Subcutaneous adipose tissue (tissue), 4 donors: ENCODE results near the gene GDAP2. TPM values are rescaled to one million over a fixed set of nuclear protein-coding genes. Genes with fewer than 3 reads are reported as not detected.

Experiments
- CTCF ChIP-seq: fragments of 450-650 bp; IDR thresholded peaks from one replicate; pipeline ENCODE4 v1.5.1; 2016; ENCODE audit warnings: low read depth, mild to moderate bottlenecking, control low read depth, antibody characterized with exemption, moderate library complexity
- total RNA-seq, 4 donors: library from RNA; depleted of rRNA; stranded (reverse); fragments of >200 nt; gene quantifications; one replicate each; pipeline ENCODE4 v1.1.0, GENCODE V29; 2016

The GDAP2 gene
- total RNA-seq, 4 donors from 2014 or later, result 31.0 to 47.6 (median 34.3) TPM

DNA sequence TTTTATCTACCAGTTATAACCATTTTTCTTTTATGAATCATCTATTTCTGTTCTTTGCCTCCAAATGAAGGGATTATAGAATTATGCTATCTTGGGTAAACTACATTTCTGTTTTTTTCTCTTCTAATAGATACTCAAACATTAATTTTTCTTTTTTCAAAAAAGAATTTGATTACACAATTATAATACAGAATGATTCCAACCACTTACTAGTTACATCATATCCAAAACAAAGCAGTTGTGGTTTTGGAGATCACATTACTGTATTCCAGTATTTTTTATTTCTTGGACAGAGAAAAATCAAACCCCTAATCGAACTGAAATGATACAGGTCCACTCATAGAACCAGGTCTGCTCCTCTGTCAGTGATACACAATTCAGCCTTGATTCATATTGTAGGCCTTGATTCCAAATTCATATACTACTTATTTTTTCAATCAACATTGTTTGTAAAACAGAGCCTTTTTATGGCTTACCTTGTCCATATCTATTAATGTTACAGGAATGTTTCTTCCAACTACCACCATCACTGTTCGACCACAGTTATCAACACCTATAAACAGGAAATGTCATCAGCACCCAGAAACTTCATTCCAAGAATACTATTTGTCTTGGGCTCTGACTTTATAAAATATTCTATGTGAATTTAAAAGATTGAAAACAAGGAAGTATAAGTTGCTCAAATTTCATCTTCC is 43.2 kb downstream of the GDAP2 start:
- no peak for TF ChIP-seq CTCF

DNA sequence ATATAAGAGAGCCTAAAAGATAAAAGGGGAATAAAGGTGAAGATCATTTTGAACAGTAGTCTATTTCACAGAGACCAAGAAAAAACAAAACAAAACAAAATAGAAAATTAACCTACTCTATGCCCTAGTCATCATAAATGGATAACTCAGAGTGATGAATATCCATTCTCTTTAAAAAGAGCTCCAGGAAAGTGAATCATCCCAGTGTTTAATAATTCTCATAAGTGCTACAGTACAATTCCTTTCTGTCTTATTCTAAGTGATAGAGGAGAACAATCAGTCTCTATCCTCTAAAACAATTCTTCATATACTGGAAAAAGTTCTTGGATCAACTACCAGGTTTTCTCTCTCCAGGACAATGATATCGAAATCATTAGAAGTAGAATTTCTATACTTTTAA is 45.8 kb downstream of the GDAP2 start:
- TF ChIP-seq CTCF, result no peak

DNA sequence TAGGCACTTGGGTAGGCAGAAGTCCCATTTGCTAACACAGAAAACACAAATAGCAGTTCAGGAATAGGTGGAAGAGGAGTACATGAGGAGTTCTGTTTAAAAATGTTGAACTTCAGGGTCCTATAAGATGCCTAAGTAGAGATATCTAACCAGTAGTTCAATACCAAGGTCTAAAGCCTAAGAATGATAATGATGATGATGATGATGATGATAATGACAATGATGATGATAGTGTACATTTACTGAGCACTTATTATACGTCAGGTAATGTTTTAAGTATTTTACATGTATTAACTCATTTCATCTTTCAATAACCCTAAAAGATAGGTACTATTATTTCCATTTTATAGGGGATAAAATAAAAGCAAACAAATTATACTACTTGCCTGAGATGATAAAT is 50.1 kb downstream of the GDAP2 start:
- TF ChIP-seq CTCF, result no peak

GRCh38 chr1:117877823-117878222 is 51.6 kb downstream of the GDAP2 start:
- TF ChIP-seq CTCF, result no peak

DNA sequence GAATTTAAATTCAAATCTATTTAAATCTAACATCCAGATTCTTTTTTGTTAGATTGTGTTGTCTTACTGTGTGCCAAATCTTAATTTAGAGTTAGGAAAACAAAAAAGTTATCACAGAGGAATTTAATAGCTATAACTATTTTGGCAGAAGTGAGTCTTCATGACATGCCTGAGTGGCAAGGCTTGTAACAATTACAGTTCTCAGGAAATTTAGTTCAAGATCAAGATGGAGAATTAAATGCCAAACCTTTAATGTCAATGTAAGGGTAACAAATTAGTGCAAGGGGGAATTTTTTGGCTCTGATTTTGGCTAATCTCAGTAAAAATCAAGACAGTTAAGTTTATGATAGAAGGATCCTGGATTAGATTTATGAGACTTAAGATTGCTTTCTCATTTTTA is 58.4 kb downstream of the GDAP2 start:
- TF ChIP-seq CTCF, result no peak

GRCh38 chr1:117861694-117862093 is 67.7 kb downstream of the GDAP2 start:
- TF ChIP-seq CTCF, result no peak

- TF ChIP-seq CTCF, result no peak
Measured at GRCh38 chr1:117860896-117861610, 68.4 kb downstream of the GDAP2 start.
